Measurements from ENCODE around the gene DESI2.
"Not testable (repeated sequence)": the region's sequence is repeated elsewhere in the genome, so short reads cannot be mapped to it uniquely, and the experiment has no call there.

DESI2 gene

GRCh38 chr1:244654108-244655038, 1.4 kb downstream of the DESI2 start:
- Histone ChIP-seq H3K36me3 (ENCODE audit: control insufficient read depth, insufficient read depth, low read length) (peaks cover 4% of the 10 kb centered on the region), H3K4me1 (ENCODE audit: control insufficient read depth, insufficient read depth, low read length, poor library complexity, severe bottlenecking) (peaks cover 28% of the 10 kb centered on the region), H3K27me3 (replicated peaks; ENCODE audit: control insufficient read depth, insufficient read depth, low read length, poor library complexity, severe bottlenecking) (no peaks in the 10 kb centered on the region), H3K27ac (ENCODE audit: insufficient read depth, low read length, poor library complexity, severe bottlenecking) (no peak overlapping the region), H3K9me3 (ENCODE audit: control insufficient read depth, low read length) (no peaks in the 10 kb centered on the region), H3K4me3 (ENCODE audit: insufficient read depth, low read depth, low read length, poor library complexity, severe bottlenecking) (peak overlapping the region; percentile 80)
- no peak for DNase-seq

GRCh38 chr1:244655186-244655585, 2.3 kb downstream of the DESI2 start:
- H3K4me3 ChIP-seq (ENCODE audit: insufficient read depth, low read depth, low read length, poor library complexity, severe bottlenecking), result no peak overlapping the region
- no peak for DNase-seq
- no peaks in the 10 kb centered on the region for H3K27me3 ChIP-seq (replicated peaks; ENCODE audit: control insufficient read depth, insufficient read depth, low read length, poor library complexity, severe bottlenecking)
- peaks cover 28% of the 10 kb centered on the region for H3K4me1 ChIP-seq (ENCODE audit: control insufficient read depth, insufficient read depth, low read length, poor library complexity, severe bottlenecking)
- H3K9me3 ChIP-seq (ENCODE audit: control insufficient read depth, low read length), result no peaks in the 10 kb centered on the region
- peaks cover 4% of the 10 kb centered on the region for H3K36me3 ChIP-seq (ENCODE audit: control insufficient read depth, insufficient read depth, low read length)
- no peak overlapping the region for H3K27ac ChIP-seq (ENCODE audit: insufficient read depth, low read length, poor library complexity, severe bottlenecking)

- Histone ChIP-seq H3K9me3 (ENCODE audit: control insufficient read depth, low read length) (no peaks in the 10 kb centered on the region), H3K4me3 (ENCODE audit: insufficient read depth, low read depth, low read length, poor library complexity, severe bottlenecking) (no peak overlapping the region), H3K27ac (ENCODE audit: insufficient read depth, low read length, poor library complexity, severe bottlenecking) (no peak overlapping the region)
These were observed 4.5 kb downstream of the DESI2 start for GRCh38 chr1:244657421-244657820.

GRCh38 chr1:244659694-244660093, 6.8 kb downstream of the DESI2 start:
- no peak overlapping the region for H3K4me3 ChIP-seq (ENCODE audit: insufficient read depth, low read depth, low read length, poor library complexity, severe bottlenecking)
- H3K9me3 ChIP-seq (ENCODE audit: control insufficient read depth, low read length), result no peaks in the 10 kb centered on the region
- peaks cover 7% of the 10 kb centered on the region for H3K4me1 ChIP-seq (ENCODE audit: control insufficient read depth, insufficient read depth, low read length, poor library complexity, severe bottlenecking)
- no peak for DNase-seq
- no peaks in the 10 kb centered on the region for H3K27me3 ChIP-seq (replicated peaks; ENCODE audit: control insufficient read depth, insufficient read depth, low read length, poor library complexity, severe bottlenecking)
- H3K27ac ChIP-seq (ENCODE audit: insufficient read depth, low read length, poor library complexity, severe bottlenecking), result no peak overlapping the region
- peaks cover 4% of the 10 kb centered on the region for H3K36me3 ChIP-seq (ENCODE audit: control insufficient read depth, insufficient read depth, low read length)

More at GRCh38 chr1:244657421-244657820, 4.5 kb downstream of the DESI2 start:
- DNase-seq, result no peak
- Histone ChIP-seq H3K27me3 (replicated peaks; ENCODE audit: control insufficient read depth, insufficient read depth, low read length, poor library complexity, severe bottlenecking) (no peaks in the 10 kb centered on the region), H3K4me1 (ENCODE audit: control insufficient read depth, insufficient read depth, low read length, poor library complexity, severe bottlenecking) (peaks cover 23% of the 10 kb centered on the region), H3K36me3 (ENCODE audit: control insufficient read depth, insufficient read depth, low read length) (peaks cover 4% of the 10 kb centered on the region)

GRCh38 chr1:244660595-244660994, 7.7 kb downstream of the DESI2 start:
- peaks cover 3% of the 10 kb centered on the region for H3K4me1 ChIP-seq (ENCODE audit: control insufficient read depth, insufficient read depth, low read length, poor library complexity, severe bottlenecking)
- DNase-seq, result no peak
- peaks cover 4% of the 10 kb centered on the region for H3K36me3 ChIP-seq (ENCODE audit: control insufficient read depth, insufficient read depth, low read length)
- H3K9me3 ChIP-seq (ENCODE audit: control insufficient read depth, low read length), result no peaks in the 10 kb centered on the region
- H3K4me3 ChIP-seq (ENCODE audit: insufficient read depth, low read depth, low read length, poor library complexity, severe bottlenecking), result no peak overlapping the region
- H3K27ac ChIP-seq (ENCODE audit: insufficient read depth, low read length, poor library complexity, severe bottlenecking), result no peak overlapping the region
- H3K27me3 ChIP-seq (replicated peaks; ENCODE audit: control insufficient read depth, insufficient read depth, low read length, poor library complexity, severe bottlenecking), result no peaks in the 10 kb centered on the region

- not testable (repeated sequence) for H3K27ac ChIP-seq (ENCODE audit: insufficient read depth, low read length, poor library complexity, severe bottlenecking); H3K4me1 ChIP-seq (ENCODE audit: control insufficient read depth, insufficient read depth, low read length, poor library complexity, severe bottlenecking); H3K9me3 ChIP-seq (ENCODE audit: control insufficient read depth, low read length); H3K27me3 ChIP-seq (replicated peaks; ENCODE audit: control insufficient read depth, insufficient read depth, low read length, poor library complexity, severe bottlenecking); H3K36me3 ChIP-seq (ENCODE audit: control insufficient read depth, insufficient read depth, low read length); H3K4me3 ChIP-seq (ENCODE audit: insufficient read depth, low read depth, low read length, poor library complexity, severe bottlenecking); DNase-seq
These were observed 8.8 kb downstream of the DESI2 start for GRCh38 chr1:244661569-244662312.

GRCh38 chr1:244662599-244662998, 9.7 kb downstream of the DESI2 start:
- Histone ChIP-seq H3K9me3 (ENCODE audit: control insufficient read depth, low read length) (no peaks in the 10 kb centered on the region), H3K4me1 (ENCODE audit: control insufficient read depth, insufficient read depth, low read length, poor library complexity, severe bottlenecking) (peaks cover 2% of the 10 kb centered on the region), H3K27me3 (replicated peaks; ENCODE audit: control insufficient read depth, insufficient read depth, low read length, poor library complexity, severe bottlenecking) (no peaks in the 10 kb centered on the region), H3K4me3 (ENCODE audit: insufficient read depth, low read depth, low read length, poor library complexity, severe bottlenecking) (no peak overlapping the region), H3K36me3 (ENCODE audit: control insufficient read depth, insufficient read depth, low read length) (no peaks in the 10 kb centered on the region), H3K27ac (ENCODE audit: insufficient read depth, low read length, poor library complexity, severe bottlenecking) (no peak overlapping the region)
- DNase-seq, result no peak

GRCh38 chr1:244664353-244664752, 11.4 kb downstream of the DESI2 start:
- no peak for DNase-seq
- Histone ChIP-seq H3K4me1 (ENCODE audit: control insufficient read depth, insufficient read depth, low read length, poor library complexity, severe bottlenecking) (peaks cover 2% of the 10 kb centered on the region), H3K36me3 (ENCODE audit: control insufficient read depth, insufficient read depth, low read length) (no peaks in the 10 kb centered on the region), H3K4me3 (ENCODE audit: insufficient read depth, low read depth, low read length, poor library complexity, severe bottlenecking) (no peak overlapping the region), H3K9me3 (ENCODE audit: control insufficient read depth, low read length) (no peaks in the 10 kb centered on the region), H3K27me3 (replicated peaks; ENCODE audit: control insufficient read depth, insufficient read depth, low read length, poor library complexity, severe bottlenecking) (no peaks in the 10 kb centered on the region), H3K27ac (ENCODE audit: insufficient read depth, low read length, poor library complexity, severe bottlenecking) (no peak overlapping the region)

GRCh38 chr1:244665771-244666217, 12.9 kb downstream of the DESI2 start:
- Histone ChIP-seq H3K27ac (ENCODE audit: insufficient read depth, low read length, poor library complexity, severe bottlenecking) (no peak overlapping the region), H3K4me3 (ENCODE audit: insufficient read depth, low read depth, low read length, poor library complexity, severe bottlenecking) (no peak overlapping the region), H3K9me3 (ENCODE audit: control insufficient read depth, low read length) (no peaks in the 10 kb centered on the region), H3K36me3 (ENCODE audit: control insufficient read depth, insufficient read depth, low read length) (no peaks in the 10 kb centered on the region), H3K27me3 (replicated peaks; ENCODE audit: control insufficient read depth, insufficient read depth, low read length, poor library complexity, severe bottlenecking) (no peaks in the 10 kb centered on the region), H3K4me1 (ENCODE audit: control insufficient read depth, insufficient read depth, low read length, poor library complexity, severe bottlenecking) (peaks cover 2% of the 10 kb centered on the region)
- DNase-seq, result no peak
